ENCODE measurements around the gene APOB. TPM values are rescaled to one million over a fixed set of nuclear protein-coding genes. Genes with fewer than 3 reads are reported as not detected.

APOB gene
- total and polyA plus RNA-seq, 2 of the 13 experiments (the other 11 are each of a cell fraction or from before 2014, with no cell fraction given), result 1,569 to 2,515 TPM

DNA sequence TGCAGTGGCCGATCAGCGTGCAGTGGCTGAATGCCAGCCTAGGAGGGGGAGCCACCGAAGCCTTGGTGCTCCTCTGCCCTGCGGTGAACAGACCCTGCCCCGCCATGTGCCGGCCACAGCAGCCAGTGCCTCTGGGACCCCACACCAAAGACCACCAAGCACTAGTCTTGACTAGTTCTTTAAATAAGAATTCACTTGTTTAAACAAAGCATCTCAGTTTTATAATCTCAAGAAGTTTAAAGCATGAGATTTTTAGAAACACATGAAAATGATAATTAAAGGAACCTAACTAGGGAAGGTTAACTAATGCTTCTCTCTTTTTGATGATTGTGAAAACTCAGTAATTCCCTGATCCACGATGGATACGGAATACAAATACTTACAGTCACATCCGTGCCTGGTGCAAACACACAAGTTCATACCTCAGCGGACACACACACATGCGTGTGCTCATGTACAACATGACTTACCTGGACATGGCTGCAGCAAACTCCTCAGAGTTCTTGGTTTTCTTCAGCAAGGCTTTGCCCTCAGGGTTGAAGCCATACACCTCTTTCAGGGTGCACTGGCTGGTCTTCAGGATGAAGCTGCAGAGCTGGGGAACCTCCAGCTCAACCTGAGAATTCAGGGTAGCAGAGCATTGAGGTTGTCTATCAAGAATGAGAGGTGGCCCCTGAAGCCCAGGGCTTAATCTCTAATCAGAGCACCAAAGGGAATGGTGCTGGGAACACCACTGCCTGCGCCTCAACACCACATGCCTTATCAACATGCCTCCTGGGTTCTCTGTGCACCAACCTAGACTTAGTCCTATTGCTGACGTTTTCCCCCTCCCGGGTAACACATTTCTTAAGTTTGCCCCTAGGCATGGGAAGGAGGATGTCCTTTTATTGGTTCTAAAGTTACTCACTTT, 3.1 kb downstream of the APOB start (continued):
- no peak for TF ChIP-seq ZBTB10 (CRISPR knock-in tag; IDR thresholded peaks at IDR 0.05; ENCODE audit: borderline replicate concordance)
- TF ChIP-seq ZNF263 (CRISPR knock-in tag; IDR thresholded peaks at IDR 0.05), result peak; percentile 34; the same call in 1 of the 2 replicates
- TF ChIP-seq SMARCE1 (IDR thresholded peaks at IDR 0.05; ENCODE audit: borderline replicate concordance), result no peak
- peak in 1 of 2 experiments; percentile 35; a peak in 2 of 4 replicates for TF ChIP-seq ATF4 (CRISPR knock-in tag; IDR thresholded peaks at IDR 0.05)
- 0 out of 2 replicates have a peak, but pooled peaks have one; percentile 41 for TF ChIP-seq ZNF256 (CRISPR knock-in tag; conservative IDR thresholded peaks at IDR 0.05)
- TF ChIP-seq AKAP8 (CRISPR knock-in tag; IDR thresholded peaks at IDR 0.05), result no peak
- peak; percentile 62; the same call in 1 of the 2 replicates for TF ChIP-seq SMAD3 (CRISPR knock-in tag; IDR thresholded peaks at IDR 0.05)
- TF ChIP-seq BHLHE40 (IDR thresholded peaks at IDR 0.05; ENCODE audit: low read length), result no peak
- peak; percentile 12; the same call in 1 of the 2 replicates for TF ChIP-seq HNRNPL (IDR thresholded peaks at IDR 0.05; ENCODE audit: low read depth, low read length)
- TF ChIP-seq ZNF564 (CRISPR knock-in tag; IDR thresholded peaks at IDR 0.05), result 0 out of 2 replicates have a peak, but pooled peaks have one; percentile 22
- TF ChIP-seq, protein P1, sequence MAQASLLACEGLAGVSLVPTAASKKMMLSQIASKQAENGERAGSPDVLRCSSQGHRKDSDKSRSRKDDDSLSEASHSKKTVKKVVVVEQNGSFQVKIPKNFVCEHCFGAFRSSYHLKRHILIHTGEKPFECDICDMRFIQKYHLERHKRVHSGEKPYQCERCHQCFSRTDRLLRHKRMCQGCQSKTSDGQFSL (CRISPR knock-in tag; IDR thresholded peaks at IDR 0.05), result 0 out of 2 replicates have a peak, but pooled peaks have one; percentile 43
- TF ChIP-seq ZSCAN29 (CRISPR knock-in tag; conservative IDR thresholded peaks at IDR 0.05), result no peak
- TF ChIP-seq HNRNPLL (IDR thresholded peaks at IDR 0.05; ENCODE audit: low read depth, low read length, poor library complexity, severe bottlenecking), result no peak
- no peak for TF ChIP-seq ZBTB8A (CRISPR knock-in tag; IDR thresholded peaks at IDR 0.05; ENCODE audit: borderline replicate concordance, low read depth)
- no peak; the same call in 1 of the 2 replicates for TF ChIP-seq ZBTB43 (CRISPR knock-in tag; conservative IDR thresholded peaks at IDR 0.05)
- TF ChIP-seq ZNF121 (CRISPR knock-in tag; IDR thresholded peaks at IDR 0.05), result no peak
- TF ChIP-seq REPIN1 (CRISPR knock-in tag; IDR thresholded peaks at IDR 0.05; ENCODE audit: borderline replicate concordance, low read depth), result peak; percentile 10; the same call in 1 of the 2 replicates
- TF ChIP-seq ZKSCAN8 (CRISPR knock-in tag; IDR thresholded peaks at IDR 0.05; ENCODE audit: borderline replicate concordance), result no peak
- TF ChIP-seq JUN (CRISPR knock-in tag; IDR thresholded peaks at IDR 0.05), result 0 out of 2 replicates have a peak, but pooled peaks have one; percentile 23
- TF ChIP-seq, protein P2, sequence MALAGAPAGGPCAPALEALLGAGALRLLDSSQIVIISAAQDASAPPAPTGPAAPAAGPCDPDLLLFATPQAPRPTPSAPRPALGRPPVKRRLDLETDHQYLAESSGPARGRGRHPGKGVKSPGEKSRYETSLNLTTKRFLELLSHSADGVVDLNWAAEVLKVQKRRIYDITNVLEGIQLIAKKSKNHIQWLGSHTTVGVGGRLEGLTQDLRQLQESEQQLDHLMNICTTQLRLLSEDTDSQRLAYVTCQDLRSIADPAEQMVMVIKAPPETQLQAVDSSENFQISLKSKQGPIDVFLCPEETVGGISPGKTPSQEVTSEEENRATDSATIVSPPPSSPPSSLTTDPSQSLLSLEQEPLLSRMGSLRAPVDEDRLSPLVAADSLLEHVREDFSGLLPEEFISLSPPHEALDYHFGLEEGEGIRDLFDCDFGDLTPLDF (CRISPR knock-in tag; IDR thresholded peaks at IDR 0.05), result no peak
- TF ChIP-seq ZNF547 (CRISPR knock-in tag; IDR thresholded peaks at IDR 0.05), result no peak

All from HepG2 (cell line).